Measurements from ENCODE around the gene ZNF280D.

Gene ZNF280D

DNA sequence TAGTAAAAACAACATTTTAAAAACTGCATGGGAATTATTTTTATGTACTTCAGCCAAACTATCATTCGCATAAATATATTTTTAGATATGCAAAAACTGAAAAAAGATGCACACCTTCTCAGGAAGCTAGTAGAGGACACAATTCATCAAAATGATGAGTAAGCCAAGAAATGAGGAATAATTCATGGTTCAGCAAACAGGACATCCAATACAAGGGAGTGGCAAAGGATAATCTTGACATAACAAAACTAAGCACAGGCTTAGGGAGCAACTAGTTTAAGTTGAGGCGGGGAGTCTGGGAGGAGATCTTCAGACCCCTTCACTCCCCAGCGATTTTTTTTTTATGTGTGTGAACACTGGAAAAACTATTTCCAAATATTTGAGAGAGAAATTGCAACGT, 93.7 kb downstream of the ZNF280D start:
- DNase-seq (ENCODE audit: low read depth, low spot score): no peak

DNA sequence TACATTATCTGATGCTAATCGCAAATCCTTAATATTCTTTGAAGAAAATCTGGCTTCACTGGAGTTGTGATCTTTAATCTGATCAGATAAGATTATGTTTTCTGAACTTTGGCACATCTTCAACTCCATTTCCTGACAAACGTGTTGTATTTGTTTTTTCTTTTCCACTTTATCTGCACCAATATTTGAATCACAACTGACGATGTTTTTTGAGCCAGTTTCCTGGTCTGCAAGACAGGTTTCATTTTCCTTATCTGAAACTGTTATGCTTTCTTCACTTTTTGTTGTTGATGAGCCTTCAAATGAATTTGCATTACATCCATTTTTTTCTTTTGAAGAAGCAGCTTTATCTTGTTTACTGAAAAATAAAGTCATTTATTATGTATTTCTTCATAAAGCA, 101.5 kb downstream of the ZNF280D start:
- no peak for DNase-seq (ENCODE audit: low read depth, low spot score)

DNA sequence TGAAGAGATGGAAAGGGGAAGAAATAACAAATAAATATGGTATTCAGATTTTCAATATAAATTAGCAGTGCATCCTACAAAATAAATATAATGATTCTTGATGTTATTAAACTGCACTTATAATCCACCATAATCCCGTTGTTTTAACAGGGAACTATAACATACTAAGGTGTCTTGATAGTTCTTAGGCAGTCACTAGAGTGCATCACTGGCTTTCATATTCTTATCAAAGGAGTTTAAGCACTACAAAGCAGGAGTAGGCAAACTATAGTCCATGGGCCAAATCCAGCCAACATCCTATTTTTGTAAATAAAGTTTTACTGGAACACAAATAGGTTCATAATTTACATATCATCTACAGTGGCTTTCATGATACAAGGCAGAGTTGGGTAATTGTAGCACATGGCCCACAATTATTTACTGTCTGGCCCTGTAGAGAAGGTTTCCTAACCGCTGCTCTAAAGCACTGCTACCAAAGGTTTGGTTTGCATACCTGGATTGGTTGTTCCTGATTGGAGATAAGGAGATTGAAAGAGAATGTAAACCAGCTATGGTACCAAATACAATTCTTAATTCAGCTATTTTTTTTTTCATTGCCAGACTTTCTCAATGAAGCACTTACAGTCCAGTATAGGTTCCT, 104.3 kb downstream of the ZNF280D start:
- no peak for DNase-seq (ENCODE audit: low read depth, low spot score)

DNA sequence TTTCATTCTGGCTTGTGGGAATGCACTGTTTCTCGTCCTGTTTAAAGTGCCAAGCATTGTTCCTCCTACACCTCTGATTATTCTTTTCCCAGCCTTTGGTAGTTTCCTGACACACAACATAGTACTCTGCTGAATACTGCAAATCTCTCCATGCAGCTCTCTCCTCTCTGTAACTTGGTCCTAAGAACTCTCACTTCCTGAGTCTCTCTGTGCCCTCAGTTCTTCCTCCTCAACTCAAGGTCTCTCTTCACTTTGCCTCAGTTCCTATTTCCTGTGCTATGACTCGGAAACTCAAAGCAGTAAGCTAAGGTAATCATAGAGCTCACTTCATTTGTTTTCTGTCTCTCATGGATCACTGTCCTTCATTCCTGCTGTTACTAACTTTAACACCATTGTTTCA, 113.4 kb downstream of the ZNF280D start:
- DNase-seq (ENCODE audit: low read depth, low spot score): no peak

DNA sequence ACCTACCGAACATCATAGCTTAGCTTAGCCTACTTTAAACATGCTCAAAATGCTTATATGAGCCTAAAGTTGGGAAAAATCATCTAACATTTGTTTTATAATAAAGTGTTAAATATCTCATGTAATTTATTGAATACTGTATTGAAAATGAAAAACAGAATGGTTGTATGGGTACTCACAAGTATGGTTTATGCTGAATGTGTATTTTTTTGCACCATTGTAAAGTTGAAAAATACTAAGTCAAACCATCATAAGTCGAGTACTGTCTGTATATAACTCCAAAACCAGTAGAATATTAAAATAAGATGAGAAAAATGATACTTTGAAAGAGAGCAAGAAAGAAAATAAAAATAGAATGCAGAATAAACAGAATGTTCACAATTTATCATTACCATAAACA, 115.7 kb downstream of the ZNF280D start:
- DNase-seq (ENCODE audit: low read depth, low spot score): no peak

DNA sequence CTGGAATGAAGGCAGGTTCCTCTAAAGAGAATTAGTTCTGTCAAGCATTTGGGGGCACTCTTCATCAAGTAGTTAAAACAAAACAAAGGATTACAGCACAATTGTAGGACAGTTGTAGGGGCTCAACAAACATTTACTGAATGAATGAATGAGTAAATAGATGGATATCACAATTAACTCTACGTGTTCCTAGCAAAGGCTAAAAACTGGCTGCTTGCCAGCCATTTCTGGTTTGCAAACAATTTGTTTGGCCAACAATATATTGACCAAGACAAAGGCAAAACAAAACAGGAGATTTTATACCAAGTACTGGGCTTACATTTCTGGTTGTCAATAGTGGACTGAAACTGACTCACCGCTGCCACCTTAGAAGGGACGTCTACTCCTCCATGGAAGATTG, 116.8 kb downstream of the ZNF280D start:
- no peak for DNase-seq (ENCODE audit: low read depth, low spot score)

DNA sequence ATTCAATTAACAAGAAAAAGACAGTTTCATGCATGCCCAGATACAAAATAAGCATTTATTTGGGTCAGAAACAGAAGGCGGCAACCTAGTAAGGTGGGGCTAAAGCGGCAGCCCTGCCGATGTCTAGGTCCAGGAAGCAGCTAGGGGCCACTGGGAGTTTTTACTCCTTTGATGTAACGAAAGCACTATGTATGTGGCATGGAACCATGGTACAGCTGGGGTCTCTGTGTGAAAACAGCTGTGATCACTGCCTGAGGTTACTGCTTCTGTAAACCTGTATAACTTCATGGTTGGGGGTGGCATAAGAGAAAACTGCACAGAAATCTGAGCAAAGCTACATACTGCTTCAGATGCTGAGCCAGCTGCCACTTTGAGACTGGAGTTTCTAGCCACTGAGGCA, 119.5 kb downstream of the ZNF280D start:
- no peak for DNase-seq (ENCODE audit: low read depth, low spot score)

DNA sequence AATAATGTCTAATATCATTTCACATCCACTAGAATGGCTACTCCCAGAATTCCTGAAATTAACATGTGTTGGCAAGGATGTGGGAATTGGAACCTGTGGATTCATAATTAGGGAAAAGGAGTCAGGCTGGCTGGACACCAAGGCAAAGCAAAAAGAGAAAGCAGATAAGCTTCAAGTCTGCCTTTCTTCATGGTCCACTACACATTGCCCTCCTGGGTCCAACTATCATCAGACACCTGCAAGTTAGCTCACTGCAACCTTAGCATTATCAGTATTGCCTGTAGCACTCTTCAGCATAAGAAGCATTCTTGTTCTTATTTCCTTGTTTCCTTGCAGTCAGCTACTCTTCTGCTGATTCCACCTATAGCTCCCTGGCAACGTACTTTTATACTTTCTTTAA, 124.3 kb downstream of the ZNF280D start:
- no peak for DNase-seq (ENCODE audit: low read depth, low spot score)

DNA sequence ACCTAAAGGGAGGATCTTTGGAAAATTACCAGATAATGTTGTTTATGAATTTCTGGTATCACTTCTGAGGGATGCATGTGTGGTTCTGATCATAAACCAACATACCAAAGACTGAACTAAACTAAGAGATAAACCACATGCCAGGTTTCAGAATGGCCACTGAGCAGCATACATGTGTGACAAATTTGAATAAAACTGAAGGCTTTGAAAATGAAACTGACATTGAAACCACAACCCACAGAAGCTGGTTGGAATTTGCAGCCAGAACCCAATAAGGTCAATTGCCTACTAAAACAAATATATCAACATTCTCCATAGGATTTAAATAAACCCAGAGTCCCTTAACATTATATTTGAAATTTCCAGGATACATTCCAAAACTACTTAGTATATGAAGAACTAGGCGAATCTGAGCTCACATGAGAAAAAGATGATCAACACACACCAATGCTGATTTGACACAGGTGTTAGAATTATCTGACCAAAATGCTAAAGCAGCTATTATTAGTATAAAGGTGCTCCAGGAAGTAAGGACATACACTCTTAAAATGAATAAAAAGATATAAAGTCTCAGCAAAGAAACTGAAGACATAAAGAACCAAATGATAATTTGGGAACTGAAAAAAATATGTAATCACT, 125.0 kb downstream of the ZNF280D start:
- DNase-seq (ENCODE audit: low read depth, low spot score): no peak

DNA sequence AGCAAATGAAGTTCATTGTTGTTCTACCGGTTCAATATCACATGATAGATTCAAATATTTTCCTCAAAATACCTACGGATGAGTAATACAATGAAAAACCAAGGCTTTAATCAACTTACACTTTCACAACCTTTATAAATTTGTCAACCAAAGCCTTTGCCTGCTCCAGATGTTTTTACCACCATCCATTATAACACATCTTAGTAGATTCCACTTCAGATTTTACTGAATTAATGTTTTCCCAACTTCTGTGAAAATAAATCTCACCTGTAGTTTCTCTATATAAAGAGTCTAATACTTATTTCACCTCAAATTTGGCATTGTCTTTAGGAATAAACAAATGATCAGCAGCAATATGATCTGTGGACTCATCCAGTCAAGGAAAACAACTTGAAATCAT, 131.1 kb downstream of the ZNF280D start:
- DNase-seq (ENCODE audit: low read depth, low spot score): no peak

DNA sequence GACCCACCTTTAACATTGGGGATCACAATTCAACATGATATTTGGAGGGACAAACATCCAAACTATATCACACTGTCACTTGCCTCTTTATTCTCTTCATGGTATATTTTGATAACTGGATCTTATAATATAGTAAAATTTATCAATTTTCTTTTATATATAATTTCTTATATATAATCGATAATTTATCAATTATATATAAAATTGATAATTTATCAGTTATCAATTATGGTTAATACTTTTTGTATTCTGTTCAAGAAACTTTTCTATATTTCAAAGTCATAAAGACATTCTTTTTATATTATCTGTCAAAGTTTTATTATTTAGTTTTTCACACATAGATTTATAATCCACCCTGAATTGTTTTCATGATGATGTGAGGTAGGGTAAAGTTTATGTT, 132.9 kb downstream of the ZNF280D start:
- no peak for DNase-seq (ENCODE audit: low read depth, low spot score)

DNA sequence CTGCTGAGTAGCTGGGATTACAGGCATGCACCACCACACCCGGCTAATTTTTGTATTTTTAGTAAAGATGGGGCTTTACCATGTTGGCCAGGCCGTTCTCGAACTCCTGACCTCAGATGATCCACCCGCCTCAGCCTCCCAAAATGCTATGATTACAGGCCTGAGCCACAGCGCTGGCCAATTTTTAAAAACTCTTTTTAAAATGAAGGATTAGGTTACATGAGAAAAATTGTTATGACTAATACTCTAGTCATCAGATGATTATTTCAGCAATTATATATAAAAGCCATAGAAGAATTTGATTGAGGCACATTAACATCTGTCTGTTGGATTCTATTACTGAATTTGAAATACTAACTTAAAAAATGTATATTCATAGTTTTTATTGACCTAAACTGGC, 134.3 kb downstream of the ZNF280D start:
- DNase-seq (ENCODE audit: low read depth, low spot score): no peak

DNA sequence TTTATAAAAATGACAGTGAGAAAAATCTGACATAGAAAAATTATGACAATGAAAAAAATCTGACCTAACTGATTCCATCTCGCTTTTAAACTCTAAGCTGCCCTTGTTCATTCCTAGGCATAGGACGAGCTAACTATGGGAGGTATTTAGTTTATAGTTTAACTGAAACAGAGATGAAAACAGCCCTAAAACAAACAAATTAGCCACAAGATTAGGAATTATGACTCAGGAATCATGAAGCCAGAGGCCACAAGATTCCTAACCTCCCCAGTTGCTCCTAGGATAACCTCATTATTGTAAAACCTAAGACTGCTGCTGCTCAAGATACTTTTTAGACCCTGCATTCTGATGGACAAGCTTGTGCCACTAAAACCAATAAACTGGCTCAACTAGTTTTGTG, 145.6 kb downstream of the ZNF280D start:
- no peak for DNase-seq (ENCODE audit: low read depth, low spot score)

DNA sequence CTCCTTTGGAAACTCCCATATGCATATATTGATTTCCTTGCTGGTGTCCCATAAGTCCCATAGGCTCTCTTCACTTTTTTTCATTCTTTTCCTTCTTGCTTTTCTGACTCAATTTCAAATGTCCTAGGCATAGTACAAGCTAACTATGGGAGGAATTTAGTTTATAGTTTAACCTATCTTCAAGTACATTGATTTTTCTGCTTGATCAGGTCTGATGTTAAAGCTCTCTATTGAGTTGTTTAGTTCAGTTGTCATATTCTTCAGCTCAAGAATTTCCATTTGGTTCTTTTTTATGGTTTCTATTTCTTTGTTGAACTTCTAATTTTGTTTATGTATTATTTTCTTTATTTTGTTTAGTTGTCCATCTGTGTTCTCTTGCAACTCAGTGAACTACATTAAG, 147.1 kb downstream of the ZNF280D start:
- DNase-seq (ENCODE audit: low read depth, low spot score): no peak

DNA sequence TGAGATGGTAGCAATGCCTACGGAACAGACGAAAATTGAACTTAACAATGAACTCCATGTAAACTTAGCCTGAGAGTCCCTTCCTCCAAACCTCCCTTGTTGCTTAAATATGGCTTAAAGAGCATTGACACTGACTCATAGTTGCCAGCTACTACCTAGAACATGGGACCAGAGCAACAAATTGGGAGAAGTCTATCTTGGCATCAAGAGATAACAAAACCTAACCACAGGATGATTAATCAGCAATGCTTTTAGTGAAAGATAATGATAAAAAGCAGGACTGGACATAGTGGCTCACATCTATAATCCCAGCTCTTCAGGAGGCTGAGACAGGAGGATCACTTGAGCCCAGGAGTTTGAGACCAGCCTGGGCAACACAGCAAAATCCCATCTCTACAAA, 150.5 kb downstream of the ZNF280D start:
- DNase-seq (ENCODE audit: low read depth, low spot score): no peak

All from iPS DF 19.7 (cell line).